Measurements from ENCODE around the gene PVALEF. TPM values are rescaled to one million over a fixed set of nuclear protein-coding genes. Genes with fewer than 3 reads are reported as not detected.

The PVALEF gene
- 1 to 10 TPM in 1 of 12 donors, under 1 TPM in 8, not detected in 3; 0.12 to 2.6 (median 0.47) TPM for polyA plus RNA-seq (ENCODE audit: insufficient read length in 12 of 12)
- long read RNA-seq, donor 1, result 0 reads
- long read RNA-seq, donor 2, result 0 reads
- long read RNA-seq, donor 3, result 0 reads
- long read RNA-seq, donor 4, result 0 reads
- long read RNA-seq, donor 5, result 0 reads
- long read RNA-seq, donor 6, result 0 reads
- long read RNA-seq, donor 7, result 0 reads
- long read RNA-seq, donor 8, result 0 reads
- long read RNA-seq, donor 9, result 0 reads
- long read RNA-seq, donor 10, result 0 reads
- long read RNA-seq, donor 11, result 0 reads

- DNase-seq, result no peak
Observed at GRCh38 chr17:81165246-81166032, at the start of gene PVALEF. PVALEF (plus strand) TSS chr17:81165507; CDS start chr17:81181227, 15,720 bp downstream.

GRCh38 chr17:81115749-81116464 lies 49.4 kb upstream of the PVALEF start:
- DNase-seq, result no peak

DNA sequence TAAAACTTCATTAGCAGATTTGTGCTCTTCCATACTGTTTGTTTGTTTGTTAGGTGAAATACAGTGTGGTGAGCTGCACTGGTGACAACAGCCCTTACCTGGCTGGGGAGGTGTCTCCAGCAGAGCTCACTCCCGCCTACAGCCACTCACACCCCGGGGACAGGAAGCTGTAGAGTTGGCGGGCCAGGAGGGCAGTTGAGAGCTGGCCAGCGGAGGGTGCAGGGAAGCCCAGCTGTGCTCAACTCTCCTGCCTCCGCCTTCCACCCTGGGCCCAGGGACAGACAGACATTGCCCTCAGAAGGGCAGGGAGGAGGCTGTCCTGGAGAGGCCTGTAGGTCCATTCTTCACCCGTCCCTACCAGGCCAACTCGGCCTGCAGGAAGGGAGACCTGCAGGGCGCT lies 48.6 kb upstream of the PVALEF start:
- no peak for DNase-seq

DNA sequence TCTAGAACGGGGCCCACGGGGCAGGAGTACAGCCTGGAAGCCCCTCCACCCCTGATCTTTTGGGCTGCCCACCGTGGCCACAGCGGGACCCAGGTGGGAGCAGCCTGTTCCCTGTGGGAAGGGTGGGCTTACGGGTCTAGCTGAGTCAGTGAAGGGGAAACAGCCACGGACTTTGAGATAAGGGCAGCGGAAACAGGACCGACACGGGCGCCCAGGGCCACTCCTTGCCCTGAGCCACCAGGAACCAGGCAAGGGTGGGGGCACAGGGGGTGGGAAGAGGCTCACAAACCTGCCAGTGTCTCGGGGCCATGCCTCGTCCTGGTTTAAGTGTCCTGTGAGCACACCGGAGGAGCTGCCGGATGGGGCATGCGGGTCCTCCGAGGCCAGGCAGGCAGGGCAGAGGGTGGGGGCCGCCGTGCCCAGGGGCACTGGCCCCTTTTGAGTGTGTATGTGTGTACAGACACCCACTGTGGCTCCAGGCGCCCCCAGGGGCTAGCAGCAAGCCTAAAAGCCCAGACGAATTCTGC lies 47.6 kb upstream of the PVALEF start:
- DNase-seq, result no peak

DNA sequence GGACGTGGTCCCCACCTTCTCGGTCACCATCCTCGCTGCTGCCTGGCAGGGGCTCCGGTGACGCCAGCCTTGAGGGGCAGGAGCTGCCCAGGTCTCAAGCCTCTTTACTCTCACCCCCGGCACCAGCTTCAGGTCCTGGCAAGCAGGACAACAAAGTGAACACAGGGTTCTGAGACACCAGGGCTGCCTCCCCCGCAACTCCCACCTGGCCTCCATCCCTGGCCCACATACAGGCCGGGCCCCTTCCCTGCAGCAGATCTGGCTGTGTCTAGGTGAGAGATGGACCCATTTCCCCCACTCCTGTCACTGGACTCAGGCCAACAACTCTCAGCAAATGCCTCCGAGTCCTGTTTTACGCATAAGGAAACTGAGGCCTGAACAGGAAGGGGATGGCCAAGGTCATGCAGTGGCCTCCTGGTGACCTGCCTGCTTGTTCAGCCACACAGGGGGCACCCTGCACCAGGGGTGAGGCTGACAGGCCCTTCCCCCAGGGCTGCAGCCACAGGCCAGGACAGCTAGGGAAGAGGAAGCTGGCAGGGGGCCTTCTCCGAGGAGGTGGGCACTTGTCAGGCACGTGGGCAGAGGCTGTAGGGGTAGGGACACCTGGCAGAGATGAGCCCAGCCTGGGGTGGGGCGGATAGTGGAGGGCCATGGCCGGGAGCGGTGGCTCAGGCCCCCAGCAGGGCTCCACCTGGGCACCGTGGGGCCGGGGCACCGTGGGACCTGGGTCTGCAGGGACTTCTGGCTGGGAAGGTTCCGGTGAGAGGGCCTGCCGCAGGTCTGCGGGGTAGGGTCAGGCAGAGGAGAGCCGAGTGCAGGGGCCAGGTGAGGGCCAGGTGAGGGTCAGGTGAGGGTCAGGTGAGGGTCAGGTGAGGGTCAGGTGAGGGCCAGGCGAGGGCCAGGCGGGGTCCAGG lies 46.7 kb upstream of the PVALEF start:
- DNase-seq, result no peak

- peak; percentile 76 for DNase-seq
Observed at GRCh38 chr17:81119223-81120148, 45.8 kb upstream of the PVALEF start.

GRCh38 chr17:81120149-81120484 lies 45.2 kb upstream of the PVALEF start:
- no peak for DNase-seq

- no peak for DNase-seq
Observed at GRCh38 chr17:81120695-81121621, 44.3 kb upstream of the PVALEF start.

- no peak for DNase-seq
Observed at GRCh38 chr17:81121841-81122733, 43.2 kb upstream of the PVALEF start.

DNA sequence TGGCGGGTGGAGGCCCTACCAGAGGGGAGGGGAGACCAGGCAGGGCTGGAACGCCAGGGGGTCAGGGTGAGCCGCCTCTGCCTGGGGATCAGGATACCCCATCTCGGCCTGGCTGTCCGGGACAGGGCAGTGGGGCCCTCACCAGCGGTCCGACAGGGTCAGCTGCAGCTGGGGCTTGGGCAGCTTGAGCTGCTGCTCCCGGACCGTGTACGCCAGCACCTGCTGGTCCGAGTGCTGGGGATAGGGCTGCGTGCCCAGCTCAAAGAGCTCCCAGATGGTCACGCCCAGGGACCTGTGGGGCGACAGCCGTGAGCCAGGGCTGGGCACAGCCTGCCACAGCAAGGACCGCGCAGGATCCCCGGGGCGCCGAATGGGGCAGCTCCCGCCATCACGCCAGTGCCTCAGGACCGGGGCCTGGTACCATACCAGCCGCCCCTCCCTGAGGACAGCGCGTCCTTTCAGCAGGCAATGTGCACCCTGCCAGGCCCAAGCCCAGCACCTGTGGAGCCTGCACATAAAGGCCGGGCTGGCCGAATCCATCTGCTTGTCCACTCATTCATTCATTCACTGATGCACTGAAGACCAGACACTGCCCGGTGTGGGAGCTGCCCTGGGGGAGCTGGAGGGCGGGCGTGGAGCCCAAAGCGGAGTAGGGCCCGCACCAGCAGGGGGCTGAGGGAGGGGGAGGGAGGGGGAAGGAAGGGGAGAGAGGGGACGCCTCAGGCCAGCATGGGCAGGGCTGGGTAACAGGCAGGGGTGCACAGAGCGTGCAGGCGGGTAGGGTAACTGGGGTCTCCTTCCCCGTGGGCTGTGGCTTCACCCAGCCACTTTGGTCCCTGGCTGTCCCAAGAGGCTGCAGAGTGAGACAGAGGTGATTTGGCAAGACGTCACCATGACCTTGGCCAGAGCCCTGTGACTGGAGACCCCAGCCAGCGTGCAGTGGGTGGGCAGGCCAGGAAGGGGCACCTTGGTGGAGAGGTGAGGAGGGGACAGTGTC lies 42.0 kb upstream of the PVALEF start:
- no peak for DNase-seq

GRCh38 chr17:81124377-81124776 lies 40.9 kb upstream of the PVALEF start:
- no peak for DNase-seq

- no peak for DNase-seq
Observed at GRCh38 chr17:81125573-81126081, 39.7 kb upstream of the PVALEF start.

DNA sequence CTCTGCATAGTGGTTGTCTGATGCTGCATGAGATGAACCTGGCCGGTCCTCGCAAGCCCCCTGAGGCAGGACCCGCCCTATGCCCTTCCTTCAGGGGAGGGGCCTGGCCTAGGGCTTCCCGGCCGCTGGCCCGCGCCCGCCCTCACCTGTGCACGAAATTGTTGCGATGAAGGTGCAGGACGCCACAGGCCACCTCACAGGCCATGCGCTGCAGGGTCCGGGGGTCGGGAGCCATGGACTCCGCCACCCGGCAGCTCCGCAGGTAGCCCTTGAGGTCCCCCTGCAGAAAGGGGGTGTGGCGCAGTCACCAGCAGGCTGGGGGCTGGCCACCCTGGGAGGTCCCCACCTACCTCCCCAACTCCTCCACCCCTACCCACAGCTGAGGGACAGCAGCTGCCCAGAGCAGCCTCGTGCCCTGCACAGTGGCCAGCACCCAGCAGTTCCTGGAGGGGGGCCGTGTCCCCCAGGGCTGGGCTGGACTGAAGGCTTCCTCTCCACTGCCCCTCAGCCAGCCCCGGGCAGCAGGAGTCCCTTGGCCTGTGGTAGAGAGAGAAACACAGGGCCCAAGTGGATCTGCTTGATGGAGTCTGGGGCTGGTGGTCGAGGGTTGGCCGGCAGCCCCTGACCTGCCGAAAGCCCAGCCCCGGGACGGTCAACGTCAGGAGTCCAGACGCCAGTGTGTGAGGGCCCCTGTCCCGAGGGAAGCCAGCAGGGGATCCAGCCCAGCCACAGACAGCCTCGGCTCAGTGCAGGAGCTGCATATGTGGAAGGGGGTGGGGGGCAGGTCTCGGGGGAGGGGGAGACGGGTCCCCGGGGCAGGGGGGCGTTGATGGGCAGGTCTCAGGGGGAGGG lies 38.8 kb upstream of the PVALEF start:
- DNase-seq, result no peak

- no peak for DNase-seq
Observed at GRCh38 chr17:81127133-81127455, 38.2 kb upstream of the PVALEF start.

GRCh38 chr17:81127526-81128177 lies 37.7 kb upstream of the PVALEF start:
- DNase-seq, result no peak
